NCI-H1417 treated with DMSO at 0.1 percent for 48 hours (cell line): ENCODE measurements around the gene TRPM3.

Source experiments
- DNase-seq: peaks from one replicate; lab custom pipeline; 2025; lab: John Stamatoyannopoulos, UW

The TRPM3 gene

DNA sequence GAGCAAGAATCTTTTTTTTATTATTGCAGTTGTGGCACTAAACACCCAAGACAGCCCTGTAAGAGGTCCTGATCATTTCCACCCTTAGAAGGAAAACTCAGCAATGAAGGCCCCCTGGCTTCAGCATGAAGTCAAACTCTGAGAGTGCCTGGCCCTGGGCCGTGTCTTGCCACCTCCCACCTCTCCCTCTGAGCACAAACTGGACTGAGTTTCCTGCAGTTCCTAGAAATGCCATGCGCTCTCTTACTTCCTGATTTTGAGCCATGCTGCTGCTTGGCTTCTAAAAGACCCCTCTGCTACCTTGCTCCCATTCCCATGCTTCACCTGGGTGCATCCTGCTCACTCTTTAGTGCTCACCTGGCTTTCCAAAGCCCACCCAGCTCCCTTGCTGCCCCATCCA is 566.5 kb downstream of the TRPM3 start:
- DNase-seq = no peak

DNA sequence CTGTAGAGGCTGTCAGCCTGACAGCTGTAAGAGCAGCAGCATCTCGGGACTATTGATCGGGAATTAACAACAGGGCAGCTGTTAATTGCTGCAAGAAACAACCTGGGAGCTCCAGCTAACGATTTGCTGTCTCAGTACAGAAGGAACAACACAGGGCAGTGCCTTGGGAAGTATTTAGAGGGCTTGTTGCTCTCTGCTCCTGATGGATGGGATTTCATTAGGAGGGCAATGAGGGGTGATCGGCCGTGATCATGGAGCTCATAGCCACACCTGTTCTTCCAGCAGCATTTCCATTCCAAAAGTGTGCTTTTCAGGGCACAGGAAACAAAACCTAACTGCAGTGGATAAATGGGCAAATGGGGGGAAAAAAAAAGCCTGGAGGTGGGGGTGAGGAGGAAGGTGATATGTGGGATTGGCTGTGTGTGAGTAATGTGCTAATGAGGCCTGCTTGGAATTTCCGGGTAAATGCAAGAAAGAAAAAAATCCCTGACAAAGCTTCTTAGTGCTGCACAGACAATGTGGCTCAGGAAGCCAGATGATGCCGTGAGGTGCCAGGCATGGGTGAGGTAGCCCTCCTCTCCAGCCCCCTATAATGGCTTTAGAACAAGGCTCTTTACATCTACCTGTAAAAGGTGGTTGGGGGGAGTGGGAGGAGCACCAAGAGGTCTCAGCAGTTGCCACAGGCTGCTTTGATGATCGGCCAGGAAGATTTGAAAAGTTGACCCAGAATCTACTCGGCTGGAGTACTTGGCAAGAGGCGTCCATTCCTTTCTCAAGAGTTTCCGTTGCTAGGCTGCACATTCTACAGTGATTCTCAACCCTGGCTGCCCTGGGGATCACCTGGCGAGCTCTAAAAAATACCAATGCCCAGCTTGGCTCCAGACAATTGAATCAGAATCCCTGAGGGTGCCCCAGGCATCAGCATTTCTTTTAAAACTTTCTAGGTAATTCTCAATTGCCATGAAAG is 567.4 kb downstream of the TRPM3 start:
- no peak for DNase-seq

DNA sequence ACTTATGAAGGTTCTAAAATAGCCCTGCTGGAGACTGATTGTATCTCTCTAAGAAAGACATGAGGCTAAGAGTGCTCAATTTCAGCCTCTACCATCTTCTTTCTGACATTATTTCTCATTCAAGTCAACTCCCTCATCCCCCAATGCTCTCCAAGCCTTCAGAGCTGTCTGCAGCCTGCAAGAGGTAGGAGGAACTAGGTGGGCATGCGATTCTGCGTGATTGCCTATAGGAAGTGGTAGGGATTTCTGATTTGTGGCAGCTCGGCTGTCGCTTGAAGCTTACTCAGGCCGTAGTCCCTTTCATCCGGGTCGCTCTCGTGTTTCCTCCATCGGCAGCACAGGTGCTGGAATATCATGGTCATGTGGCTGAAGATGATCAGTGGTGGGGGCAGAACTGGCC is 568.9 kb downstream of the TRPM3 start:
- no peak for DNase-seq

DNA sequence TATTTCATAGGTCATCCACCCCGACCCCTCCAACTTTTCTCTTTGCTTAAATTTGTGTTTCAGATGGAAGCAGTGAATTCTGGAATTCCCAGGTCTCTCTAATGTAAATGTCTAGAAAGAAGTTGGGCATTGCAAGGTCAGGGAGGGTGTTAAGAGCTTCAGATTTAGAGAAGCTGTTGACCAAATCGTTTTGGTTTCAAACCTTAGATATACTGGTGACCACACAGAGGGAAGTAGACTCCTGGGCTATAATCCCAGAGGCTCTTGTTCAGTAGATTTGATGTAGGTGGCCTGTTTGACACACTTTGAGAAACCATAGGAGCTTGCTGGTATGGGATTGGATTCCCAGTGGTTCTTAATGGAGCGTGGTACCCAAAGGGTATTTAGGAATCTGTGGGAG is 569.6 kb downstream of the TRPM3 start:
- DNase-seq = no peak

DNA sequence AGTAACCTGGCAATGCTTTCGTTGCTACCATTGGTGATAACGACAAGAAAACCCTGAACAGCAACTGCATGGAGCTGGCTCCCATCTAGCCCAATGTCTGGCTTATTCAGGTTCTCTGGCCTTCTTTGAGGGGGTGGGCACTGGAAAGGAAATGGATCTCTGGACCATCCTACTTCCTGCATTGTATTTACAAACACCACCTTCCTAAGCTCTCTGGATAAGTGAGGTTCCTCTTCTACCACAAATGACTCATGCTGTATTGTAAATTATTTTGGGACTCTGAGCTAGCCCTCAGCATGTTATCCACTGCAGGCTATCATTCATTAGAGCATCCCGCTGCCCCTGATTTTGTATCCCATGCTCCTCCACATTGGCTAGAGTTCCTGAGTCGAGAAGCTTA is 570.0 kb downstream of the TRPM3 start:
- no peak for DNase-seq

DNA sequence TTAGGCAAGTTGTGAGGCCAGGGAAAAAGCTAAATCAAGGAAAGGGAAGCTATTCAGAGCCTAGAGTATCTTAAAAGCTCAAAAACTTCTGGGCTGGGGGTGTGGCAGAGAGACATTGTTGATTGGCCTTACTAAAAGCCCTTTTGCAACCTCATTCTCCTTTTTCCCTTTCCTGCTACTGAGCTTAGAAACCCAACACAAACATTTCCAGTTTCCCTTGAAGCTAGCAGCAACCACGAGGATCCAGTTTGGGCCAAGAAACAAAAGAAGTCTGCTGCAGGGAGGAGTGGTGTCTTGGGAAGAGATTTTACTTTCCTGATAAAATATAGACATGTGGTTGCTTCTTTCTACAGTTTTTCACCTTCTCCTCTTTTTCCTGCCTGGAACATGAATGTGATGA is 571.5 kb downstream of the TRPM3 start:
- DNase-seq = no peak

DNA sequence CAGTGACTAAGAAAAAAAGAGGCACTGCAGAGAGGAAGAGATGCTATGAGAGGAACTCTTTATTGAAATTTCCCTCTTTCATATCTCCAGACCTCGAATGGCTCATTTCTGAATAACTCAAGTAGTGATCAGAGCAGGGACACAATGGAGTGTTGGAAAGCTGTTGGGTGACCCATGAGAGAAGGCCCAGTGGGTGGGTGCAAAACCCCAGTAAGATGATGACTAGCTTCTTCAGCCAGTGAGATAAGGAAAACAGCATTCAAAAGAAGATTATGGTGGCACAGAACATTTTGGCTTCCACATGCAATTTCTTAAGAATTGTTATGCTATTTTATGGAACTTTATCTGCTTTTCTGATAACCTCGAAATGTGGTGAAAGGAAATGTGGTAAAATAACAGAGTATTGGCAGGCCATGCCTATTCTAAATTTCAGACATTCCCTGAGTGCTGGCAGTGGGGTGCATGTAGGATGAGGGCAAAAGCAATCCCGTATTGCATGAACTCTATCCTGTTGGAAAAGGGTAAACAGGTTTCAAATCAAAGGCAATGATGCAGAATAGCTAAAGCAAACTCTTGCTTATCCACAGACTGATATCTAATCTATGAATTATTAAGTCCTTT is 579.0 kb downstream of the TRPM3 start:
- DNase-seq = no peak

DNA sequence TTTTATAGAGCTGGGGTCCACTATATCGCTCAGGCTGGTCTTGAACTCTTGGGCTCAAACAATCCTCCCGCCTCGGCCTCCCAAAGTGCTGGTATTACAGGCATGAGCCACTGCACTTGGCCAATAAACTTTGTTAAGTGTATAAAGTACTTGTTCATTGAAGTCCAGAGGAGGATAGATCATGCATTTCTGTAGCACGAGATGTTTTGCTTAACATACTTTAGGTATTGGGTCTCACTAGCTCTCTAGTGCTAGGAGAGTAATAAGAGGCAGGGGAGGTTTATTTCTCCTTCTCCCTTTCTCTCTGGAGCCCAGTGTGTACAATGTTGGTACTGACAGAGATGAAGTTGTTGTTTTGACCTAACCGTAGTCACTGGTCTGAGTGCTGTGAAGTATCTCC is 581.4 kb downstream of the TRPM3 start:
- DNase-seq = no peak

DNA sequence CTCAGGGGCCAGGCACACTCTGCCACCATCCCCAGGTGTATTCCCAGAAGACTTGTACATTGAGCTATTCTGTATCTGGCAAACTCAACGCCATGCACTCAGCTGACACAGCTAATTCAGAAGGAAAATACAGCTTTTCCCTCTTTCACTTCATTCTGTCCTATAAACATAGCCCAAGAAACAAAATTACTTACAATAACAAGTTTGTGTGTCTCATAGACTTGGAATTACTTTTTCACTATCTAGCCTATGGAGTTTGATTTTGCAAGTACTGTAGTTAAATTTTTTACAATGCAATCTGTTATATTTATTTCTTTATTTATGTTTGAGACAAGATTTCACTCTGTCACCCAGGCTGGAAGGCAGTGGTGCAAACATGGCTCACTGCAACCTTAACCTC is 581.9 kb downstream of the TRPM3 start:
- DNase-seq = no peak

DNA sequence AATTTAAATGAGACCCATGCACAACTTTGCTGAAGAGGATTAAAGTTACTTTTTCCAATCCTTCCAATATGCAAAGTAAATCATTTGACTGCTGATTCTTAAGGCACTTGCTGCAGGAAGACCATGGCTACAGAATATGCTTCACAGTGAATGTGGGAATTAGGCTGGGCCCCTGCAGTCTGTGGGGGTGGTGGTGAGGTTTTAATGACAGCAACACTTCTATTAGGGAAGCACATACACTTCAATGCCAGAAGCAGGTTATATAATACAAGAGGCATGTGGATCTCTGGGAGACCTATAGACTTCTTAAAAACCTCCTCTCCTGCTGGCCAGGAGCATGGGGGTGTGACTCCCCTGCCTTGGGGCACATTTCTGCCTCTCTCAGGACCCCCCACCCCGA is 582.4 kb downstream of the TRPM3 start:
- no peak for DNase-seq

DNA sequence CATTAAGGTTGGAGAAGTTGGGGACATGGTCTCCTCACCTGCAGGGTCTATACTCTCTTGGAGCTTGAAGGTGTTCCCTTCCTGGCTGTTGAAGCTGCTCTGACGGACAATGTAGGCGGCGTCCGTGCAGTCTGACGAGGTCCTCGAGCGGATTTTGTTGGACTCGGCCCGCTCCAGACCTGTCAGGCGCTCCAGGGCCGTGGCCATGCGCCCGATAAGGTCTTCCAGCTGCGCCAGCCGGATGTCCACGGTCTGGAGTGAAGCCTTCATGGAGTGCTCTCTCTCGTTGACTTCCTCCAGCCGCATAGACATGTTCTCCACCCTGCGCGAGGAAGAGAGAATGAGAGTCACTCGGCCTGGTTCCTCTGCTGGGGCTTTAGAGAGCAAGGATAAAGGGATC is 584.3 kb downstream of the TRPM3 start:
- no peak for DNase-seq

DNA sequence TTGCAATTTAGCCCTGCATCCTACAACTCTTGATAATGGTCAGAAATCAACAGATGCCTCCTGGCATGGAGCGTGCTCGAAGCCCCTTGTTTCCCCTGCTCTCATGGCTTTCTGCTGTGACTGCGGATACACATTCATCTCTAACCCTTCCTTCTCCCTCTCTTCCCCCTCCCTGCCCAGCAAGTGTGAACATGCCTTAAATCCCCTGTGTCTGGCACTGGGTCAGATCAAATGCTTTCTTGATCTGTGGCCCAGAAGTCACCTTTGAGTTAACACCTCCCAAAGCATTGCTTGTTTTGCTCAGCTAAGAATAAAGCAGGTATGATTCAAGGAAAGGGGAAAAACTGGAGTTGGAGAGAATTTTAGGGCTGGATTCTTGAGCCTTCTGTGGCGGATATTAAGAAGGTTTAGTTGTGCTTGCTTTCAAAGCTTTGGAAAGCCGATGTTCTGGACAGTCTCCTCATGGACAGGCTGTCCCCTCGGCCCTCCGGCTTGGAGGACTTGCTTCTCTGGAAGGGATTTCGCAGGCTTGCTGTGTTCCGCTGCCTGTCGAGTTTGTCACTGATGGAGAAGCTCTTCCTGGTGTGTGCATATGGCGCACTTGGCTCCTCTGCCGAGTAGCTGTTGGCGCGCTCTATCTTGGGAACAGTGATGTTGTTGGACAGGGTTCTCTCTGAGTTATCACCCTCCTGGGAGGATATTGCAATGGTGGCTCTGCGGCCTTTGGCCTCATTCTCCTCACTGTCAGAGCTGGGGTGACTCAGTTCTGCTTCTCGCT is 585.7 kb downstream of the TRPM3 start:
- no peak for DNase-seq

DNA sequence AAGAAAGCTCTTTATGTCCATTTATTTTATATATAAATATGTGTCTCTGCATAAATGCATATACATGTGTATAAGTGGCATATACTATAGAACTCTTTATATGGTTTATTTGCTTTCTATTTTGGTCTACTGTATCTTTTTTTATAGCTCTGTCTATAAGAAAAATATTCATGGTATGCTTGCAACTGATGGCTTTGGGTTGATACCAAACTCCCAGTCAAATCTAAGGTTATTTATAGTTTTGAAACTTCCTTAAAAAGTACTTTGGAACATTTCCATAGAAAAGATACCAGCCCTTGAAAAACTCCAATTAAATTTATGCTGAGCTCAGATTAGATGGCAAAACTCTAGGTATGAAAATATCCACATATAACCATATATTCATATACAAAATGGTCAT is 587.0 kb downstream of the TRPM3 start:
- no peak for DNase-seq

DNA sequence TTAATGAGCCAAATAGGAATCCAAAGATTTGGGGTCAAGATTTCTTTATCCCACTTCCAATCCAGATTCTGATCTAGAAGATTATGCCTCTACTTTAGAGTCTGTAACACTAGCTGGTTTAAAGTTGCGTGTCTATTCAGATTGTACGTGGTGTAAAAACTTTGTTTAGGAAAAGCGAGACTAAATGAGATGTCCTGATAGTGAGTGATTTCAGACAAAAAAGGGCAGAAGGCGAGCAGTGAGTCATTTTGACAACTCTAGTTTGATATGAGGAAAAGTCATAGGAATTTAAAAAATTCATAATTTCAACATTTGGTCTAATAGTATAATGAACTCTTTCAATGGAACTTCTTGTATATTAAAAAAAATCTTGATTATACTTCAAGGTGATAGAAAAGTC is 587.4 kb downstream of the TRPM3 start:
- DNase-seq = no peak

DNA sequence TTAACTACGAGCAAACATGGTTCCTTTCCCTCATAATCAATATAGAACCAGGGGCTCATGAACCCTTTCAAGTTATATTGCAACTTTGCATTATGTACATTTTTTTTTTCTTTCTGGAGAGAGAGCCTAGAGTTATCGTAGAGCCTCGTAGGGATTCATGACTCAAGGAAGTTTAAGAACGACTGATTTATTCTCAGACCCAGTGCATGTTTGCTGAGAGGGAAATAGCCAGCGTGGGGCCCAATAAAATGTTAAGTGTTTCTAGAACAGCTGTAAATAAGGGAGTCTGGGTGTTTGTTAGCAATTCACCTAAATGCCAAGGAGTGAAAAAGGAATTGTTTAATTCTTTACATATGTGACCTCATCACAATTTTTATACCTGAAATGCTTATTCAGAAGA is 587.9 kb downstream of the TRPM3 start:
- no peak for DNase-seq

DNA sequence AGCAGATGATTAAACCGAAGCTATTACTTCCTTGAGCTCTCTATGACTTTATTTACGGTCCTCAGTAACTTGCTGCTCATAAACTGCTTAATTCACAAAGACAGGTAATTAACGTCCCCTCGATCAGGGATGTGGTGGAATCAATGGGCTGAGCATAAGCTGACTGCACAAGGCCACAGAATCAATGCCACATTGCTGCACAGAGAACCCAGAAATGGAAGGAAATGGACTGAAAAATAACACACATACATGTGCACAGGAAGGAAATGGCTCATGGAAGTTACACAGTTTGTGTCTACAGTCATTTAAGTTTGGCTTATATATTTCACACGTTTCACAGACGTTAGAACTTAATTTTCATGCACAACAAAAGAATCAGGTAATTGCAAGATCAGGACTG is 588.7 kb downstream of the TRPM3 start:
- no peak for DNase-seq

DNA sequence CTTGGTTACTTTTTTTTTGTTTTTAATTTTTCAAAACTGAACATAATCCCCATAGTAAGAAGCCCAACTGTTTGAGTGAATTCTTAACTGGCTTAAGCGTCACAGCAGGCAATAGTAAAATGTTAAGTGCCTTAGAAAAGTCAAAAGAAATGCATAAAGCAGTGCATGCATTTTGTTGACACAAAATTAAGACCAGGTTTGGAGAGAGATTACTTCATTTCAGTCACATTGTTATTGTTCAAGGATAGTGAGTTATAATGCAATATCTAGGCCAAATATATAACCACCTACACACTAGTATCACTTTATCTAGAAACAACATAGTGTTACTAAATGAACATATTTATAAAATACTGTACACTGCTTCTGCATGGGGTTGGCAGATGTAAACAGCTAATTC is 590.1 kb downstream of the TRPM3 start:
- DNase-seq = no peak

DNA sequence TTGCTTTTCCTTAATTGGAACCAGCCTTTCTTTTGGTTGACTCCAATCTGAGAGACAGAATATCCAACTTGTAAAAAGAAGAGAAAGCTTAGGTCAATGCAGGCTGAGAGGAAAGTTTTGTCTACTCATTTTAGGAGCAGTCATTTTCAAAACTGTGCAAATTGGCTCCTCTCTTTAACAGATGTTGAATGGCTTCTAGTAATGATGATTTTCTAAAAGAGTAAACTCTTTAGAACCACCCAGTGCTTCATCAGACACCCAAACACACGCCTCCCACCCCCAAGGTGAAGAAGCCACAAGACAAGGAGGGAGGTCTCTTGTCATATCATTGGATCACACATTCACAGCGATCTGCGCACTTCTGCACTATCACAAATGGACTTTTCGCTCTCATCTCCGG is 590.7 kb downstream of the TRPM3 start:
- DNase-seq = no peak

DNA sequence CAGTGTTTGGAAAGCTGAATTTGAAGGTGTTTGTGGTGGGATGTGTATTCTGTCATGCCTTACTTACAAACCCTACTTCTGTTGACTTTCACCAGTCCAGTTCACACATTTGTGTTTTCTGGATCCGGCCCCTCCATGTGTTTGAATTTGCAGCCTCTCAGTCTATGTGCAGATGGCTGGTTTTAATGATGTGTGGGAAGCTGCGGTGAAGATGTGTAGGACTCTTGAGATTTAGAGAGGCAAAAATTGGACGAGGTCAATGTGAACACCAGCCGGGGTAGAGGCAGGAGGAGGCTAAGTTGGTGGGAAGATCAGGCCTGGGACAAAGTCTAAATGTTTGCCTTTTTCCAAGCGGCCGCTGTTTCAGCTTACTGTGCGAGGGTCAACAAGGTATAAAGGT is 591.6 kb downstream of the TRPM3 start:
- no peak for DNase-seq

DNA sequence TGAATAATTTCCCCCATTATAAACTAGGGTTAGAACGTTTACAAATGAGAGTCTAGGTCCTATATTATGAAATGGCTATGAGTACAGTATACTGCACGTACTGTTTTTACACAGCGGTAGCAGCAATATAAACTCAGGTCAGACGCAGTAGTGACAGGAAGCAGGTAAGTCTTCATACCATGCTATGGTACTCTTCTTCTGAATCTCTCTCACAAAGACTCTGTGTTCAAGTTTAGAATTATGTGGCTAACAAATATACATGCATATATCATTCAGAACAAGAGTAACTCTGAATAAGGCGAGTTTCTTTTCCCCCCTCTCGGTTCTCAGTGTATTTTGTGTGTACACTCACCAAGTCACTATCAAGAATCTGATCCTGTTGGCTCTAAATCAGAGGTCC is 592.0 kb downstream of the TRPM3 start:
- no peak for DNase-seq

DNA sequence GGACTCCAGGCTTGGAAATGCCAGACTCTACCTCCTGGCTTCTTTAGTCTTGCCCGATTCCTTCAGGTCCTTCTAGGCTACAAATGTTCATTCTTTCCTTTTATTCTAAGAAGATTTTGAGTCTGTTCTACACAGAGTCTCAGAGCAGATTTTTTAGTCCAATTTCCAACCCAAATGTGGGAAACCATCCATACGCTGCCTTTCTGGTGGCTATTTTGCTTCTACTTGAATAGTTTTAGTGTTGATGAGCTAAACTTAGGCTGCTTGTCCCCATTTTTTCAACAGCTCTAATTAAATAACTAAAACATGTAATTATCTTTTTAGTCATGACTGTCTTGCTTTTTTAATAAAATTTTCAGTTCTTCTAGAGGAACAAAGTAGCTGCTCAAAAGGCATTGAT is 594.5 kb downstream of the TRPM3 start:
- DNase-seq = no peak

DNA sequence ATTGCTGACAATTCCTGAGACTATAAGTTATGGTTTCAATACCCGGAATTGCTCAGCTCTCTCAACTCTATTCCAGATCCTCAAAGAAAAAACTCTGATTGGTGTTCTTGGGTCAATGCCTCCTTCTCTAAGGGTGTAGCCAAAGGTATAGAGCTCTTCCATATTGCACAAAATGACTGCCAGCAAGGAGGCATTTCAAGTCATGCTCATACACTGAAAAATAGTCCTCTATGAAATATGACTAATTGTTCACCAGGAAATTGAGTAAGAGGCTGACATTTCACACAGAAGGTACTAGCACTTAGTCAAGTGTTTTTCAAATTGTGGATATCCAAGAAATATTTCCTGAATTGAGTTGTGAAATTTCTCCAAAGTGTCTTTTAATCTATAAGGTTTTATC is 595.9 kb downstream of the TRPM3 start:
- DNase-seq = no peak
